HG03280 (cell line): ENCODE measurements around the gene FAAP20.

ENCODE experiments used
- ATAC-seq: cut with Tn5 transposase; IDR thresholded peaks from one replicate; pipeline ENCODE4 v1.9.1; 2021; ENCODE audit warnings: mild to moderate bottlenecking, moderate library complexity; ENCODE audit not compliant: unreplicated experiment

The FAAP20 gene

GRCh38 chr1:2180297-2181245 is 14.0 kb downstream of the FAAP20 start:
- ATAC-seq, result no peak

GRCh38 chr1:2179283-2180013 is 15.1 kb downstream of the FAAP20 start:
- ATAC-seq, result no peak

GRCh38 chr1:2178875-2179274 is 15.7 kb downstream of the FAAP20 start:
- no peak for ATAC-seq

- no peak for ATAC-seq
These were observed 16.5 kb downstream of the FAAP20 start for GRCh38 chr1:2177946-2178538.

- no peak for ATAC-seq
These were observed 17.0 kb downstream of the FAAP20 start for GRCh38 chr1:2177541-2177940.

GRCh38 chr1:2176615-2177014 is 18.0 kb downstream of the FAAP20 start:
- no peak for ATAC-seq

GRCh38 chr1:2175681-2176454 is 18.7 kb downstream of the FAAP20 start:
- no peak for ATAC-seq

GRCh38 chr1:2175055-2175414 is 19.5 kb downstream of the FAAP20 start:
- ATAC-seq, result no peak

- ATAC-seq, result no peak
These were observed 20.1 kb downstream of the FAAP20 start for GRCh38 chr1:2174348-2175054.

GRCh38 chr1:2173546-2174347 is 20.8 kb downstream of the FAAP20 start:
- no peak for ATAC-seq

- ATAC-seq, result no peak
These were observed 21.9 kb downstream of the FAAP20 start for GRCh38 chr1:2172551-2173146.

- no peak for ATAC-seq
These were observed 22.6 kb downstream of the FAAP20 start for GRCh38 chr1:2172012-2172411.

GRCh38 chr1:2170211-2170610 is 24.4 kb downstream of the FAAP20 start:
- ATAC-seq, result no peak

- ATAC-seq, result no peak
These were observed 25.3 kb downstream of the FAAP20 start for GRCh38 chr1:2169200-2169836.

GRCh38 chr1:2168535-2168934 is 26.0 kb downstream of the FAAP20 start:
- ATAC-seq, result no peak

- no peak for ATAC-seq
These were observed 26.5 kb downstream of the FAAP20 start for GRCh38 chr1:2168090-2168489.

GRCh38 chr1:2166695-2167094 is 27.9 kb downstream of the FAAP20 start:
- no peak for ATAC-seq

- ATAC-seq, result no peak
These were observed 28.3 kb downstream of the FAAP20 start for GRCh38 chr1:2166254-2166653.

- no peak for ATAC-seq
These were observed 28.9 kb downstream of the FAAP20 start for GRCh38 chr1:2165646-2166045.
